HG02759 (cell line): ENCODE results near the gene DNAH11.
"Not testable (repeated sequence)": the region's sequence is repeated elsewhere in the genome, so short reads cannot be mapped to it uniquely, and the experiment has no call there.

ENCODE experiments used
- ATAC-seq: cut with Tn5 transposase; IDR thresholded peaks from one replicate; pipeline ENCODE4 v1.9.1; 2021; ENCODE audit warnings: mild to moderate bottlenecking, moderate library complexity; ENCODE audit not compliant: unreplicated experiment

DNAH11 gene

GRCh38 chr7:21616091-21616490 is 73.3 kb downstream of the DNAH11 start:
- ATAC-seq = no peak

DNA sequence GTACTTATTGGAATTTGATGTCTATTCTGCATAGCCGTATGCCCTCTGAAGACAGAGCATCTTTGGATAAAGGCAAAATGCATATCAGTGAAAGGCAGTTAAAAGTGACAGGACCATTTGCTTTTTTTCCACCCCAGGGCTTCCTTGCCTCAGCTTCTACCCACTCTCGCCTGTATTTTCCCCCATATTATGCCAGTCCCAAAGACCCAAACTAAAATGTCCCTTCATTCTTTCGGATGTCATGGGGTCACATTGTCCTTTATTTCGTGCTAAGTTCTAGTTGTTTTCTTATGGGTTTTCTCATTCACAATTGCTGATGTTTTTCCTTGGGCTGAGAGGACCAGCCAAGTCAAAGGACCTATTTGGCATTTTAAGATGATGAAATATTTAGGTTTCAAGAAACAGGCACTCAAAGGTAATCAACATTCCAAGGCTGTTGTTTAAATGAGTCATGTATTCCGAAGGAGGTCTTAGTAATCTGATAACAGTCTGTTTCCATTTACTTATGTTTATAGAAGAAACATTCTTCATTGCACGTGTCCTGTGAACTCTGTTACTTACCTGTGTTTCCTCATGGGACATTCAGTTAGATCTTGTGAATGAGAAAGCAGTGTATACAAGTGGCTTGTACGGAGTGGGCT is 74.1 kb downstream of the DNAH11 start:
- no peak for ATAC-seq

DNA sequence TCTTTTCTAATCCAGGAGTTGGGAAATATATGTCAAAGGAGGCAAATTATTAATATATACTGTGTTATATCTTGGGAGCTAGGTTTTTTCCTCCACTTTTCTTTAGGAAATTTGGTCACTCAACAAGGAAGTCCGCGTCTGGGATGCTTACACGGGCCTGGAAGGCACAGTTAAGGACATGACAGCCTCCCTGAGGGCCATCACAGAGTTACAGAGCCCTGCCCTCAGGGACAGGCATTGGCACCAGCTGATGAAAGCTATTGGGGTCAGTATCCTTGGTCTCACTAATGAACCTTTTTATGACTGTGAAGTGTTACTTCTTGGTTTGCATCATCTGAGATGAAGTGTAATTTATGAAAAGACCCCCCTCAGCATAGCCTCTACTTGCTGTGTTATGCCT is 74.7 kb downstream of the DNAH11 start:
- ATAC-seq = no peak

DNA sequence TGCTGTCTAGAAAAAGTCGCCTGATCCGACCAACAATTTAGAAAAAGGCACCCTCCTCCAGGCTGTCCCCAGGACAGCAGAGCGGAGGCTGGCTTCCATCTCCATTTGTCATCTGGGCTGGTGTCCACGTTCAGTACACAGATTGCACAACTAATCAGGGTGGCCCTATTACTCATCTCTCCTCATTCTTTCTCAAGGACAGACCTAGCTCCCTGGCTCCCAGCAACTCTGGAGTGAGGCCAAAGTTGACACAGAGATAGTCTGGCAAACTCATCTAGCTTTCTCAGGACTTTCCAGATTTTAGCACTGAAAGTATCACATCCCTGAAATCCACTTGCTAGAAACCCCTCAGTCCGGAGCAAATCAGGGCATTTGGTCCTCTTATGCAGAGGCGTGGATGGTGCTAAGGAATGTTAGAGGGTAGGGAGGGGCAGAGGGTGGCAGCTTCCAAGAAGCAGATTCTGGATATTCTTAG is 75.1 kb downstream of the DNAH11 start:
- no peak for ATAC-seq

- ATAC-seq = no peak
These were observed 75.9 kb downstream of the DNAH11 start for GRCh38 chr7:21618706-21619105.

DNA sequence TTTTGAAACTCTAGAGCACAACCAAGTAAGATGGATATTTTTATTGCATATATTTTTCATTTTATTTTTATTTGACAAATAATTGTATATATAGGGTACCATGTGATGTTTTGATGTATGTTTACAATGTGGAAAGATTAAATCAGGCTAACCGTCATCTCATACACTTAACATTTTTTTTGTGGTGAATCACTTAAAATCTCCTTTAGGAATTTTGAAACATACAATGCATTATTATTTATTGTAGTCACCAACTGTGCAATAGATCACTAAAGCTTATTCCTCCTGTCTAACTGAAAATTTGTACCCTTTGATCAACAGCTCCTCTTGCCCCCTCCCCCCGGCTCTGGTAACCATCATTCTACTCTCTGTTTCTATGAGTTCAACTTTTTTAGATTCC is 77.2 kb downstream of the DNAH11 start:
- ATAC-seq = no peak

GRCh38 chr7:21624320-21624719 is 81.5 kb downstream of the DNAH11 start:
- no peak for ATAC-seq

DNA sequence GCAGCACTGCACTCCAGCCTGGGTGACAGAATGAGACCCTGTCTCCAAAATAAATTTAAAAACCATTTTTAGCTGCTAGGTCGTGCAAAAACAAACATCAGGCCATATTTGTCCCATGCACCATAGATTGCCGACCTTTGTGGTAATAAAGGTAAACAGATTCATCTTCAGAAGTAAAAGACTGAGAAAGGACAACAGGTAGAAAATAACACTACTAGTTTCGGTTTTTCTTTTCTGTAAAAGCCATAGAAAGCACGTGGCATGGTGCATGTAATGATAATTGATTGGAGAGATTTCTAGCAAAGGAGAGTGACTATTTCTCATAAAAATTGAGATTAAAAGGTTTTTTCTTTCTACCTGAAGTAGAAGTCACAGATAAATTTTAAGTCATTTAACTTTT is 93.9 kb downstream of the DNAH11 start:
- no peak for ATAC-seq

- no peak for ATAC-seq
These were observed 96.5 kb downstream of the DNAH11 start for GRCh38 chr7:21639206-21639868.

DNA sequence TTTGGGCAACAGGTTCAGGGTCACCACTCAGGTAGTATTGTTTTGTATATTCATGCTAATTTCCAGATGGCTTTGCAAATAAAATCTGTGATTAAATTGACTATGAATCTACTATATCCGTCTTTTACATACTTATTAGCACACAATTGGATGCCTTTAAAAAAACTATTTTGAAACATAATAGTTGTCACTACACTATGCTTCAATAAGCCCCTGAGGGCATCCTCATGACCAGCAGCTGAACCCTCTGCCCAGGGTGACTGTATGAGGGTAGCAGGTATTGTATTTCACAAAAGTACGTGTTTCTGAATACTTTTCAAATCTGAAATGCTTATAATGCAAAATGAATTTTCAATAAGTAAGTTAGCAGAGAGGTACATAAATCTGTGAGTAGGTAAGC is 97.3 kb downstream of the DNAH11 start:
- ATAC-seq = no peak

GRCh38 chr7:21641546-21641945 is 98.7 kb downstream of the DNAH11 start:
- no peak for ATAC-seq

DNA sequence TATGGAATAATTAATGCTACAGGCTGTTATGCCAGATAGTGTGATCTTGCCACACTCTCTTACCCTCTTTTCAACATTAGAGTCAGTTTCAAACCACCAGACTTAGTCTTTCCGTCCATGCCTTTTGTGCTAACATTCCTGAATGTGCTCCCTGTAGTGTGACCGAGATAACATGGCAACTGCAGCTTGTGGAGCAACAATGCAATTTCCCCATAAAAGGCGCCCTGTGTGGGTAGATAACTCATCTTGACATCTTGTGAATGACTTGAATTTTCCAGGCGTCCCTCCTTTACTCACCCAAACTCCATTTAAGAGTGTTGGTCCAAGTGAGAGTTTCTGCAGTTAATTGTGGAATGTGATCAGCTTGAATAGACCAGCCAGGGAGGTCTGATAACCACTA is 99.6 kb downstream of the DNAH11 start:
- ATAC-seq = no peak

DNA sequence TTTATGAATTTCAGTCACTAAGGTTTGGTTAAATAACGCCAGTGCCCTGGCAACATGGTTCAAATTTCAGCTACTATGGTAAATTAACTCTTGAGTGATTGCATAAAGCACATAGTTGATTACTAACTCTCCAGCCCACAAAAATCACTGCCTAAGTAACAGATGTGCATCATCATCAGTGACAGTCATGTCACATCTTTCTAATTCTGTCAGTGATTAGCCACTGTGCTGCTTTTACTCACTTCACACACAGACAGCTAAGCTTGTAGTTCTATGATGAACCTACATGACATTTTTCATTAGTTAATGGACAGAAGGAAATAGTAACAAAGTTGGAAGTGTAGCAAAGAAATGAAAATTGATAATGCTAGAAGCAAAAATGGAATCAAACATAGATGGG is 108.9 kb downstream of the DNAH11 start:
- ATAC-seq = no peak

GRCh38 chr7:21653623-21654022 is 110.8 kb downstream of the DNAH11 start:
- no peak for ATAC-seq

DNA sequence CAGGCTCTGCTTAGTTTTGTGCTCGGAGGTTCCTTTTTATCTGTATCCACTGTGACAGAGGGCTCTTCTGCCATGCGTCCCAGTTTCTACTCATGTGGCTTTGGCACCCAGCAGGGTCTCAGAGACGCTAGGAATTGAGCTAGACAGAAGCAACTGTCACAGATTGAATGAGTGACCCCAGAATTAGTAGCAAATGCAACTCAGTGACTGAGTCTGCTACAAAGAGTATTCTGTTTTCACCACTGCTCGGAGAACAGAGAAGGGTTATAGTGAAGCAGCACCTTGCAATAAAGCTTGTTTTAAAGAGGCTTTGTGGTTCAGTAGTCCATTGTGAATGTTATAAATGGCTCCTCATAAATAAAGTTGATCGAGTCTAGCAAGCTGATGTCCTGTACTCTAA is 113.2 kb downstream of the DNAH11 start:
- no peak for ATAC-seq

- ATAC-seq = no peak
These were observed 114.0 kb downstream of the DNAH11 start for GRCh38 chr7:21656796-21657195.

- ATAC-seq = no peak
These were observed 127.7 kb downstream of the DNAH11 start for GRCh38 chr7:21670496-21670895.

GRCh38 chr7:21671859-21672258 is 129.0 kb downstream of the DNAH11 start:
- no peak for ATAC-seq

DNA sequence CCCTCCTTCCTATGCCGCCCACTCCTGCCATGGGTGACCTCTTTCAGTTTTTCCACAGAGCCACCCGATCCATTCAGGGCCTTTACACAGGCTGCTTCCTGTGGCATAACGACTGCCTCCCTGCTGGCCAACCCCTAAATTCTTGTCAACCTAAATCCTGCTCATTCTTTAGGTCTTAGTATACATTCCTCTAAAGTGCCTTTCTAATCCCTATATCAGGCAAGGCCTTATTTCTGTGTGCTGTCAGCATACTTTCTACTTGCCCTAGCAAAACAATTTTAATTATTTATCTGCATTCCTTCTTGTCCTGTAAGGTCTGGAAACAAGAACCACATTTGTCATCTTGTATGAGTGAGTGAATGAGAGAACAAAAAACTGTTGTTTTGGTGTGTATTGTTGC is 132.4 kb downstream of the DNAH11 start:
- ATAC-seq = no peak

DNA sequence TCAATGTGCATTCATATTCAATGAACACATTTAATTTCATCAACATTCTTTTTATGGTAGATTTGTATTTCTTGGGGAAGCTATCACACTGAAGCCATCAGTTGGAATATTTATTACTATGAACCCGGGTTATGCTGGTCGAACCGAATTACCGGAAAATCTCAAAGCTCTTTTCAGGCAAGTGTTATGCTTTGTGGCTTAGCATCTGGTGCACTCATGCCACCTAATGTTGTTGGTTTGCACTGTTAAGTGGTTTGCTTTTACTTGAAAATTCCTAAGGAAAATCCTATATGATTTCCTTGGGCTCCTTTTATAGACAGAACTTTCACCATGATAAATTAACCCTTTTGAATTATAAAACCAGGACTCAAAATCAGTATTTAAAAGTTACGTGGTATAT is 147.9 kb downstream of the DNAH11 start:
- no peak for ATAC-seq

GRCh38 chr7:21691146-21691545 is 148.3 kb downstream of the DNAH11 start:
- not testable (repeated sequence) for ATAC-seq

- not testable (repeated sequence) for ATAC-seq
These were observed 157.7 kb downstream of the DNAH11 start for GRCh38 chr7:21700587-21700986.

DNA sequence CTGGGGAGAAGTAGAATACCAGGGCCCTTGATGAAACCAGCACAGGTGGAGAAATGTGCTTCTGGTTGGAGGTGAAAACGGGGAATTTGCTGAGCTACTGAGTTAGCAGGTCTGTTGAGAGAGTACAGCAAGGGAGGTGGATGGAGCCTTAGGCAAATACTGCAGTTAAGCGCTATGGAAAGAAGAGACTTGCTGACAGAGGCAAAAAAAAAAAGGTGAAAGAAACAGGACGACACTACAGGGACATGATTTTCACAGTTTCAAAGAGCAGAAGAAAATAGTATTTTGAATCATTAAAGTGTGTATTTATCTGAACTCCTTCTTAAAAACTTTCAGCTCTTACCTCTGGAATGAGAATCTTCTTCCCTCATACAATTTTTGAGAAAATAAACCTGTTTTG is 159.5 kb downstream of the DNAH11 start:
- ATAC-seq = no peak
